HepG2 (cell line): ENCODE data around the gene QSOX1. TPM values are rescaled to one million over a fixed set of nuclear protein-coding genes. Genes with fewer than 3 reads are reported as not detected.

Source experiments
- ATAC-seq: fragments of 200-7000 bp; cut with Tn5 transposase; 3 replicates; pipeline ENCODE4 v1.9.1; 2020; ENCODE audit warnings: mild to moderate bottlenecking, moderate library complexity
- BruUV-seq: library from RNA; stranded (reverse); fragments of 400-500 nt; replicated peaks from 2 replicates; lab custom pipeline; 2021; lab: Mats Ljungman, UMichigan
- CTCF ChIA-PET: fragments of 300-600 bp; formaldehyde crosslinking; extraction: SDS; loops from one replicate; lab custom pipeline; 2021; ENCODE audit warnings: low total read pairs, inconsistent platforms, low intra/inter-chr PET ratio; lab: Yijun Ruan, JAX
- POLR2A ChIA-PET: fragments of 350-600 bp; sonication (Branson Sonifier 250); formaldehyde crosslinking; loops from one replicate; lab custom pipeline; 2020; ENCODE audit warnings: antibody characterized with exemption, inconsistent platforms; lab: Yijun Ruan, JAX
- DNase-seq: peaks from one replicate; pipeline ENCODE4 v3.0.0-alpha.2; 2015; ENCODE audit warnings: low spot score
- FAIRE-seq: peaks from 3 replicates; lab custom pipeline; 2011; peaks lifted over from hg19 to GRCh38; lab: Jason Lieb, UNC
- H2AFZ ChIP-seq: one replicate; pipeline ENCODE4 v1.6.1; 2011; ENCODE audit warnings: low read length, inconsistent platforms
- H3K27ac ChIP-seq: fragments of 300-600 bp; 3 replicates; pipeline ENCODE4 v1.8.0; 2011; ENCODE audit warnings: mixed run types, mild to moderate bottlenecking, mixed read lengths, low read length, inconsistent platforms; ENCODE audit not compliant: insufficient read depth; ENCODE audit errors: extremely low read length
- H3K27me3 ChIP-seq, 2 experiments: fragments of 200-600 bp in 1 of 2; 2 replicates in 1 of 2; 3 replicates in 1 of 2; pipeline versions ENCODE4 v1.6.0 to v1.8.0; 2011; ENCODE audit warnings: low read length in 2 of 2, mild to moderate bottlenecking in 2 of 2, moderate library complexity in 2 of 2, inconsistent platforms in 1 of 2; ENCODE audit not compliant: insufficient read depth in 2 of 2, control insufficient read depth in 1 of 2
- H3K36me3 ChIP-seq, 2 experiments: fragments of 200-600 bp in 1 of 2; replicated peaks in 1 of 2; 2 replicates in 1 of 2; 3 replicates in 1 of 2; pipeline versions ENCODE4 v1.5.1 to v1.8.0; 2011; ENCODE audit warnings: low read length in 2 of 2, inconsistent platforms in 1 of 2; ENCODE audit not compliant: insufficient read depth in 2 of 2, control insufficient read depth in 1 of 2
- H3K4me1 ChIP-seq: 2 replicates; pipeline ENCODE4 v1.5.1; 2012; ENCODE audit warnings: low read length, inconsistent platforms; ENCODE audit not compliant: insufficient read depth
- H3K4me2 ChIP-seq: 2 replicates; pipeline ENCODE4 v1.6.0; 2011; ENCODE audit warnings: low read depth, low read length, inconsistent platforms
- H3K4me3 ChIP-seq, 3 experiments: fragments of 200-600 bp in 1 of 3; sonication (generic), shearing (Covaris generic) in 1 of 3; replicated peaks in 1 of 3; 2 replicates each; pipeline ENCODE4 v1.5.1; 2011 to 2016; ENCODE audit warnings: low read length in 3 of 3, inconsistent platforms in 2 of 3, low read depth in 2 of 3, mild to moderate bottlenecking in 2 of 3, control low read depth in 1 of 3, mixed read lengths in 1 of 3; ENCODE audit not compliant: insufficient read depth in 1 of 3
- H3K79me2 ChIP-seq: one replicate; pipeline ENCODE4 v1.6.1; 2011; ENCODE audit warnings: low read length, inconsistent platforms; ENCODE audit not compliant: insufficient read depth
- H3K9ac ChIP-seq: 2 replicates; pipeline ENCODE4 v1.6.0; 2011; ENCODE audit warnings: mild to moderate bottlenecking, low read depth, low read length, inconsistent platforms; ENCODE audit not compliant: insufficient read depth
- H3K9me3 ChIP-seq: 2 replicates; pipeline ENCODE4 v1.5.1; 2012; ENCODE audit warnings: mild to moderate bottlenecking, low read length
- H4K20me1 ChIP-seq: 2 replicates; pipeline ENCODE4 v1.6.0; 2011; ENCODE audit warnings: inconsistent platforms, mild to moderate bottlenecking, low read length, moderate library complexity; ENCODE audit not compliant: insufficient read depth
- AFF4 ChIP-seq: sonication (generic); formaldehyde crosslinking; IDR thresholded peaks from 2 replicates; pipeline ENCODE4 v1.4.0; 2020; ENCODE audit warnings: missing genetic modification reagents
- ATF5 ChIP-seq: sonication (generic); formaldehyde crosslinking; IDR thresholded peaks from 2 replicates; pipeline ENCODE4 v1.4.0; 2020; ENCODE audit warnings: mild to moderate bottlenecking, low read depth, missing genetic modification reagents
- CREBL2 ChIP-seq: sonication (generic); formaldehyde crosslinking; IDR thresholded peaks from 2 replicates; pipeline ENCODE4 v1.8.1; 2023; ENCODE audit warnings: missing genetic modification reagents, mild to moderate bottlenecking, borderline replicate concordance
- CSRNP2 ChIP-seq: sonication (generic); formaldehyde crosslinking; conservative IDR thresholded peaks from 2 replicates; pipeline ENCODE4 v1.8.0; 2022; ENCODE audit warnings: low read depth, missing genetic modification reagents
- HCFC1 ChIP-seq: fragments of 150-350 bp; IDR thresholded peaks from 2 replicates; pipeline ENCODE4 v1.6.1; 2014; ENCODE audit warnings: low read depth, low read length
- MXI1 ChIP-seq: IDR thresholded peaks from 3 replicates; pipeline ENCODE4 v1.6.1; 2012; ENCODE audit warnings: low read depth, low read length, inconsistent platforms, borderline replicate concordance
- NBN ChIP-seq: fragments of 450-650 bp; conservative IDR thresholded peaks from 2 replicates; pipeline ENCODE4 v1.6.1; 2017
- NONO ChIP-seq, 2 experiments: fragments of 450-650 bp in 1 of 2; sonication (generic) in 1 of 2; formaldehyde crosslinking in 1 of 2; IDR thresholded peaks in 1 of 2; conservative IDR thresholded peaks in 1 of 2; 2 replicates each; pipeline versions ENCODE4 v1.6.1 to v1.8.0; 2017 to 2022; ENCODE audit warnings: mild to moderate bottlenecking in 1 of 2, missing genetic modification reagents in 1 of 2, moderate library complexity in 1 of 2
- TEAD2 ChIP-seq: sonication (generic); formaldehyde crosslinking; IDR thresholded peaks from 2 replicates; pipeline ENCODE4 v1.9.0; 2021; ENCODE audit warnings: missing genetic modification reagents
- TFDP2 ChIP-seq: sonication (generic); formaldehyde crosslinking; IDR thresholded peaks from 2 replicates; pipeline ENCODE4 v1.4.0; 2020; ENCODE audit warnings: missing genetic modification reagents
- ZBTB3 ChIP-seq: sonication (generic); formaldehyde crosslinking; IDR thresholded peaks from 2 replicates; pipeline ENCODE4 v1.4.0; 2020; ENCODE audit warnings: low read depth, mild to moderate bottlenecking, moderate library complexity, missing genetic modification reagents, borderline replicate concordance
- ZNF20 ChIP-seq: sonication (generic); formaldehyde crosslinking; IDR thresholded peaks from 2 replicates; pipeline ENCODE4 v1.4.0; 2020; ENCODE audit warnings: mild to moderate bottlenecking, moderate library complexity, missing genetic modification reagents
- ZNF644 ChIP-seq: IDR thresholded peaks from 2 replicates; pipeline ENCODE4 v1.6.1; 2016; ENCODE audit warnings: low read depth
- ZNF784 ChIP-seq: sonication (generic); formaldehyde crosslinking; IDR thresholded peaks from 2 replicates; pipeline ENCODE4 v1.5.1; 2020; ENCODE audit warnings: missing genetic modification reagents, mild to moderate bottlenecking, borderline replicate concordance
- ZZZ3 ChIP-seq: sonication (generic); formaldehyde crosslinking; IDR thresholded peaks from 2 replicates; pipeline ENCODE4 v1.4.0; 2020; ENCODE audit warnings: missing genetic modification reagents, mild to moderate bottlenecking, borderline replicate concordance
- WGBS: methylation state at CpG from one replicate; pipeline ENCODE4 v1.1.6; 2017; ENCODE audit warnings: low lambda C conversion rate; 5-methylcytosine and 5-hydroxymethylcytosine counted together
- in situ Hi-C: cut with HindIII; loops from 2 replicates; pipeline ENCODE4 v1.10.0; 2017; ENCODE audit warnings: low pct_unique_long_range_greater_than_20kb; ENCODE audit not compliant: extremely low pct_ligation_motif_present
- intact Hi-C: fragments of 100-400 bp; cut with micrococcal nuclease; formaldehyde crosslinking; loops from one replicate; pipeline ENCODE4 v1.10.0; 2022; ENCODE audit not compliant: unreplicated experiment
- polyA plus RNA-seq, 8 experiments: library from polyadenylated mRNA; depleted of rRNA in 3 of 8; stranded (reverse) in 7 of 8; unstranded in 1 of 8; fragments of >200 nt; fragmentation: Illumina TruSeq in 4 of 8; extraction: Trizol in 4 of 8; gene quantifications; 2 replicates each; pipeline versions ENCODE4 v1.2.1 to v1.2.3, GENCODE V29; 2011 to 2016; ENCODE audit warnings: low read depth in 4 of 8, missing spikeins in 1 of 8, mixed read lengths in 1 of 8; ENCODE audit not compliant: insufficient read depth in 1 of 8
- total RNA-seq, 5 experiments: library from RNA; depleted of rRNA; stranded (reverse); fragments of >200 nt; fragmentation: Illumina TruSeq; extraction: Trizol; gene quantifications; 2 replicates each; pipeline ENCODE4 v1.2.3, GENCODE V29; 2016; ENCODE audit warnings: low read depth in 1 of 5

The QSOX1 gene
- total and polyA plus RNA-seq, 2 of the 13 experiments (the other 11 are each of a cell fraction or from before 2014, with no cell fraction given), result 6.8 to 40.2 TPM

- Histone ChIP-seq H3K36me3 (no peaks in the 10 kb centered on the region), H3K9ac (no peak overlapping the region), H3K4me3 (no peak overlapping the region), H3K27me3 (peaks cover 0 to 9% of the 10 kb centered on the region in 2 experiments; a peak in 3 of 5 replicates), H3K4me1 (peaks cover 8% of the 10 kb centered on the region; the same call in 1 of the 2 replicates), H4K20me1 (no peaks in the 10 kb centered on the region), H3K27ac (no peak overlapping the region), H2AFZ (no peak overlapping the region), H3K79me2 (no peaks in the 10 kb centered on the region), H3K4me2 (no peak overlapping the region), H3K9me3 (no peaks in the 10 kb centered on the region)
- FAIRE-seq (no peak), ATAC-seq (no peak), DNase-seq (no peak)
- POLR2A ChIA-PET, result no interaction called here
- BruUV-seq, result no TSS peak
- intact Hi-C loops (no loop called here), in situ Hi-C loops (no loop called here)
- WGBS, result 45% methylated on average over 6 of the region's 6 CpGs
- CTCF ChIA-PET, result no interaction called here
- no peak for TF ChIP-seq TEAD2 (CRISPR knock-in tag)
- TF ChIP-seq NONO (IDR thresholded peaks at IDR 0.05), result no peak
- no peak for TF ChIP-seq NONO (CRISPR knock-in tag; conservative IDR thresholded peaks at IDR 0.05)
- no peak for TF ChIP-seq ZNF20 (CRISPR knock-in tag)
- no peak for TF ChIP-seq HCFC1
- no peak for TF ChIP-seq ZZZ3 (CRISPR knock-in tag)
- no peak for TF ChIP-seq MXI1
- TF ChIP-seq CREBL2 (CRISPR knock-in tag), result no peak
- no peak for TF ChIP-seq ZNF644
- no peak for TF ChIP-seq NBN
- TF ChIP-seq ZBTB3 (CRISPR knock-in tag), result no peak
- no peak for TF ChIP-seq ZNF784
- TF ChIP-seq TFDP2 (CRISPR knock-in tag), result no peak
- TF ChIP-seq CSRNP2 (CRISPR knock-in tag), result no peak
- TF ChIP-seq AFF4 (CRISPR knock-in tag), result no peak
- TF ChIP-seq ATF5 (CRISPR knock-in tag), result no peak
Measured at GRCh38 chr1:180141381-180141934, 13.2 kb upstream of the QSOX1 start.
